ENCODE results near the gene ANXA7. TPM values are rescaled to one million over a fixed set of nuclear protein-coding genes. Genes with fewer than 3 reads are reported as not detected.

The ANXA7 gene
- total RNA-seq, 1 donor: 143 TPM

- H3K79me2 ChIP-seq (ENCODE audit: insufficient read depth, low read length): no peaks in the 10 kb centered on the region
- TF ChIP-seq, protein P1, sequence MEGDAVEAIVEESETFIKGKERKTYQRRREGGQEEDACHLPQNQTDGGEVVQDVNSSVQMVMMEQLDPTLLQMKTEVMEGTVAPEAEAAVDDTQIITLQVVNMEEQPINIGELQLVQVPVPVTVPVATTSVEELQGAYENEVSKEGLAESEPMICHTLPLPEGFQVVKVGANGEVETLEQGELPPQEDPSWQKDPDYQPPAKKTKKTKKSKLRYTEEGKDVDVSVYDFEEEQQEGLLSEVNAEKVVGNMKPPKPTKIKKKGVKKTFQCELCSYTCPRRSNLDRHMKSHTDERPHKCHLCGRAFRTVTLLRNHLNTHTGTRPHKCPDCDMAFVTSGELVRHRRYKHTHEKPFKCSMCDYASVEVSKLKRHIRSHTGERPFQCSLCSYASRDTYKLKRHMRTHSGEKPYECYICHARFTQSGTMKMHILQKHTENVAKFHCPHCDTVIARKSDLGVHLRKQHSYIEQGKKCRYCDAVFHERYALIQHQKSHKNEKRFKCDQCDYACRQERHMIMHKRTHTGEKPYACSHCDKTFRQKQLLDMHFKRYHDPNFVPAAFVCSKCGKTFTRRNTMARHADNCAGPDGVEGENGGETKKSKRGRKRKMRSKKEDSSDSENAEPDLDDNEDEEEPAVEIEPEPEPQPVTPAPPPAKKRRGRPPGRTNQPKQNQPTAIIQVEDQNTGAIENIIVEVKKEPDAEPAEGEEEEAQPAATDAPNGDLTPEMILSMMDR (IDR thresholded peaks at IDR 0.05; ENCODE audit: extremely low read depth, low read depth, low read length): no peak
- no peak overlapping the region for H3K4me3 ChIP-seq (ENCODE audit: insufficient read depth, low read length)
- H3K4me2 ChIP-seq (ENCODE audit: insufficient read depth, low read length): no peak overlapping the region
- no peaks in the 10 kb centered on the region for H3K27me3 ChIP-seq (ENCODE audit: insufficient read depth, low read length)
- no peak overlapping the region for H3K27ac ChIP-seq (ENCODE audit: low read depth, low read length)
- H2AFZ ChIP-seq (ENCODE audit: low read length): no peak overlapping the region
- no peaks in the 10 kb centered on the region for H4K20me1 ChIP-seq (ENCODE audit: insufficient read depth, low read length)
- no peaks in the 10 kb centered on the region for H3K9me3 ChIP-seq (ENCODE audit: low read depth, low read length)
- DNase-seq (ENCODE audit: insufficient read length, low spot score, missing footprints): no peak
- H3K4me1 ChIP-seq (ENCODE audit: insufficient read depth, low read length): no peaks in the 10 kb centered on the region
- H3K36me3 ChIP-seq (ENCODE audit: insufficient read depth, low read length): peaks cover 65% of the 10 kb centered on the region
These were observed 12.5 kb upstream of the ANXA7 start for GRCh38 chr10:73426318-73426717.

DNA sequence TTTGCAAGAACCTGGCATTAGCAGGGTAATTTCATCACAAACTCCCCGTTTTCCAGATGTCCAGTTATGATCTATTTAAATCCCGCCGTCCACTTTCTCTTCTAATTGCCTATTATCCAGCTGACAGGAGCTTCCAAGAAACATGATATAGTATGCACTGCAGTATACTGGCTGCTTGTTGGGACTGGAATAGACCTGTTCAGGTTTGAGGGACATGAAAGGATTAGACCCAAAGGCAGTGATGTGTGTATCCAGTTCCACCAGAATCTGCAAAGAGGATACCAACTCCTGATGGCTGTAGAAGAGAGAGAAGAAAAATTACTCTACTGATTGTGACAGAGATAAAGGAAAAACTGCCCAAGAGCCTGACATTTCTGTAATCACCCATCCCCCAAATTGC is 10.6 kb upstream of the ANXA7 start:
- no peaks in the 10 kb centered on the region for H3K79me2 ChIP-seq (ENCODE audit: insufficient read depth, low read length)
- peaks cover 3% of the 10 kb centered on the region for H3K4me1 ChIP-seq (ENCODE audit: insufficient read depth, low read length)
- H2AFZ ChIP-seq (ENCODE audit: low read length): no peak overlapping the region
- DNase-seq (ENCODE audit: insufficient read length, low spot score, missing footprints): no peak
- H3K27me3 ChIP-seq (ENCODE audit: insufficient read depth, low read length): no peaks in the 10 kb centered on the region
- no peaks in the 10 kb centered on the region for H4K20me1 ChIP-seq (ENCODE audit: insufficient read depth, low read length)
- no peaks in the 10 kb centered on the region for H3K9me3 ChIP-seq (ENCODE audit: low read depth, low read length)
- no peak overlapping the region for H3K4me2 ChIP-seq (ENCODE audit: insufficient read depth, low read length)
- TF ChIP-seq, protein P1 (IDR thresholded peaks at IDR 0.05; ENCODE audit: extremely low read depth, low read depth, low read length): no peak
- H3K36me3 ChIP-seq (ENCODE audit: insufficient read depth, low read length): peaks cover 61% of the 10 kb centered on the region
- H3K27ac ChIP-seq (ENCODE audit: low read depth, low read length): no peak overlapping the region
- no peak overlapping the region for H3K4me3 ChIP-seq (ENCODE audit: insufficient read depth, low read length)

- no peaks in the 10 kb centered on the region for H3K79me2 ChIP-seq (ENCODE audit: insufficient read depth, low read length)
- TF ChIP-seq, protein P1 (IDR thresholded peaks at IDR 0.05; ENCODE audit: extremely low read depth, low read depth, low read length): no peak
- H3K36me3 ChIP-seq (ENCODE audit: insufficient read depth, low read length): peaks cover 55% of the 10 kb centered on the region
- H3K4me3 ChIP-seq (ENCODE audit: insufficient read depth, low read length): no peak overlapping the region
- H3K27ac ChIP-seq (ENCODE audit: low read depth, low read length): no peak overlapping the region
- H3K9me3 ChIP-seq (ENCODE audit: low read depth, low read length): no peaks in the 10 kb centered on the region
- no peak overlapping the region for H2AFZ ChIP-seq (ENCODE audit: low read length)
- H3K27me3 ChIP-seq (ENCODE audit: insufficient read depth, low read length): no peaks in the 10 kb centered on the region
- H4K20me1 ChIP-seq (ENCODE audit: insufficient read depth, low read length): no peaks in the 10 kb centered on the region
- peaks cover 5% of the 10 kb centered on the region for H3K4me1 ChIP-seq (ENCODE audit: insufficient read depth, low read length)
- no peak for DNase-seq (ENCODE audit: insufficient read length, low spot score, missing footprints)
- no peak overlapping the region for H3K4me2 ChIP-seq (ENCODE audit: insufficient read depth, low read length)
These were observed 9.5 kb upstream of the ANXA7 start for GRCh38 chr10:73423309-73423708.

DNA sequence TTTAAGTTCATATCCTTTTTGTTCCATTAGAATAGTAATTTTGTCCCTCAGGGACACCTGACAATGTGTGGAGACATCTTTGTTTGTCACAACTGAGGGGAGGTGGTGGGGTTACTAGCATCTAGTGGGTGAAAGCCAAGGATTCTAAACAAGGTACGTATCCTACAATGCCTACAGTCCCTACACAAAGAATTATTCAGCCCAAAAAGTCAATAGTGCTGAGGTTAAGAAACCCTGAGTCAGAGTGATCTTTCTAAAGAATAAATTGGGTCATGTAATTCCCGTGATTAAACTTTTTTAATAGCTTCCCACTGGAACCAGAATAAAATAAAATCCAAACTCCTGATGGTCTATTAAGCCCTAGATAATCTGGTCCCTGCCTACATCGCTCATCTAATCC is 2.7 kb upstream of the ANXA7 start:
- Histone ChIP-seq H4K20me1 (ENCODE audit: insufficient read depth, low read length) (peaks cover 5% of the 10 kb centered on the region), H3K4me3 (ENCODE audit: insufficient read depth, low read length) (no peak overlapping the region), H3K4me2 (ENCODE audit: insufficient read depth, low read length) (no peak overlapping the region), H3K4me1 (ENCODE audit: insufficient read depth, low read length) (peaks cover 24% of the 10 kb centered on the region), H3K36me3 (ENCODE audit: insufficient read depth, low read length) (no peaks in the 10 kb centered on the region), H3K9me3 (ENCODE audit: low read depth, low read length) (no peaks in the 10 kb centered on the region), H3K79me2 (ENCODE audit: insufficient read depth, low read length) (peaks cover 10% of the 10 kb centered on the region), H3K27ac (ENCODE audit: low read depth, low read length) (no peak overlapping the region), H3K27me3 (ENCODE audit: insufficient read depth, low read length) (no peaks in the 10 kb centered on the region), H2AFZ (ENCODE audit: low read length) (no peak overlapping the region)
- TF ChIP-seq, protein P1 (IDR thresholded peaks at IDR 0.05; ENCODE audit: extremely low read depth, low read depth, low read length): no peak
- no peak for DNase-seq (ENCODE audit: insufficient read length, low spot score, missing footprints)

Data from osteoblast (primary cell).